ENCODE data around the gene CFAP210. TPM values are rescaled to one million over a fixed set of nuclear protein-coding genes. Genes with fewer than 3 reads are reported as not detected.

Gene CFAP210
- total and polyA plus RNA-seq, 9 of the 15 experiments (the other 6 are each of a cell fraction or from before 2014, with no cell fraction given), result 0.75 to 3.6 (median 1.3) TPM

GRCh38 chr2:169711751-169712509 is 17.7 kb upstream of the CFAP210 start (continued):
- no peak for TF ChIP-seq ARID3A (IDR thresholded peaks at IDR 0.05; ENCODE audit: borderline replicate concordance, low read depth, low read length)
- TF ChIP-seq ARHGAP35 (IDR thresholded peaks at IDR 0.05; ENCODE audit: partially characterized antibody), result no peak
- TF ChIP-seq ZBTB9 (CRISPR knock-in tag; IDR thresholded peaks at IDR 0.05), result peak; percentile 100
- no peak for TF ChIP-seq HNRNPUL1 (IDR thresholded peaks at IDR 0.05; ENCODE audit: low read length)
- TF ChIP-seq HMGN3 (IDR thresholded peaks at IDR 0.05; ENCODE audit: borderline replicate concordance, extremely low read depth, insufficient read length, low read depth, low read length), result no peak
- TF ChIP-seq ZKSCAN1 (IDR thresholded peaks at IDR 0.05; ENCODE audit: low read depth, low read length), result no peak
- TF ChIP-seq ZEB2 (IDR thresholded peaks at IDR 0.05), result 0 out of 2 replicates have a peak, but pooled peaks have one; percentile 22
- no peak for TF ChIP-seq SMARCB1 (IDR thresholded peaks at IDR 0.05; ENCODE audit: insufficient read length, low read depth)
- TF ChIP-seq ZNF583 (CRISPR knock-in tag; IDR thresholded peaks at IDR 0.05), result peak; percentile 99
- TF ChIP-seq ETV5 (CRISPR knock-in tag; IDR thresholded peaks at IDR 0.05; ENCODE audit: low read depth), result peak; percentile 65
- no peak for TF ChIP-seq ZNF408 (CRISPR knock-in tag; IDR thresholded peaks at IDR 0.05; ENCODE audit: low read depth)
- peak; percentile 4; the same call in 1 of the 2 replicates for TF ChIP-seq CREB1 (IDR thresholded peaks at IDR 0.05)
- TF ChIP-seq CREB1 (CRISPR knock-in tag; IDR thresholded peaks at IDR 0.05), result no peak
- peak; percentile 48 for TF ChIP-seq NCOR1 (IDR thresholded peaks at IDR 0.05)
- TF ChIP-seq SAFB2 (IDR thresholded peaks at IDR 0.05; ENCODE audit: borderline replicate concordance, low read depth, low read length, severe bottlenecking), result no peak
- TF ChIP-seq MTA3 (IDR thresholded peaks at IDR 0.05; ENCODE audit: borderline replicate concordance), result 0 out of 2 replicates have a peak, but pooled peaks have one; percentile 47
- no peak for TF ChIP-seq EP400 (IDR thresholded peaks at IDR 0.05)
- peak; percentile 99 for TF ChIP-seq SMAD4 (CRISPR knock-in tag; conservative IDR thresholded peaks at IDR 0.05)
- TF ChIP-seq TBL1XR1 (IDR thresholded peaks at IDR 0.05; ENCODE audit: low read length in 2 of 2), result no peak
- TF ChIP-seq NUFIP1 (IDR thresholded peaks at IDR 0.05; ENCODE audit: partially characterized antibody), result peak; percentile 96
- no peak for TF ChIP-seq SRSF7 (optimal IDR thresholded peaks at IDR 0.05; ENCODE audit: low read depth, low read length)
- TF ChIP-seq ZZZ3 (IDR thresholded peaks at IDR 0.05), result no peak
- peak; percentile 98 for TF ChIP-seq ETV1 (tag; conservative IDR thresholded peaks at IDR 0.05; ENCODE audit: low read depth)
- TF ChIP-seq HOMEZ (CRISPR knock-in tag; IDR thresholded peaks at IDR 0.05), result peak; percentile 97
- TF ChIP-seq TRIM28 (IDR thresholded peaks at IDR 0.05), result 0 out of 2 replicates have a peak, but pooled peaks have one; percentile 65
